ENCODE results near the gene SUDS3. TPM values are rescaled to one million over a fixed set of nuclear protein-coding genes. Genes with fewer than 3 reads are reported as not detected.
A peak's percentile ranks its signal among the peaks of the same experiment; 100 is the strongest.

The SUDS3 gene
- total RNA-seq, 1 donor from 2014 or later: 31.0 TPM

GRCh38 chr12:118336123-118336522 is 40.2 kb upstream of the SUDS3 start:
- H4K20me1 ChIP-seq (ENCODE audit: insufficient read depth, low read length): no peaks in the 10 kb centered on the region
- Mint-ChIP-seq H3K9me3 (ENCODE audit: unreplicated experiment) (no peaks in the 10 kb centered on the region), H3K4me3 (ENCODE audit: unreplicated experiment) (no peak overlapping the region), H3K4me1 (ENCODE audit: low read depth, unreplicated experiment) (no peaks in the 10 kb centered on the region), H3K27me3 (ENCODE audit: low read depth, unreplicated experiment) (no peaks in the 10 kb centered on the region), H3K27ac (ENCODE audit: unreplicated experiment) (no peak overlapping the region), H3K36me3 (ENCODE audit: low read depth, unreplicated experiment) (no peaks in the 10 kb centered on the region)
- H3K79me2 ChIP-seq (ENCODE audit: insufficient read depth, low read length): peaks cover 7% of the 10 kb centered on the region
- TF ChIP-seq EZH2 (IDR thresholded peaks at IDR 0.05; ENCODE audit: insufficient read depth, low read length) (no peak), CTCF (IDR thresholded peaks at IDR 0.05; ENCODE audit: insufficient read depth, low read depth, low read length) (no peak)
- no peaks in the 10 kb centered on the region for H3K9me3 ChIP-seq (ENCODE audit: insufficient read depth, low read depth, low read length)
- no peaks in the 10 kb centered on the region for H3K27me3 ChIP-seq (ENCODE audit: insufficient read depth, low read length)
- H3K4me3 ChIP-seq (ENCODE audit: insufficient read depth, low read depth, low read length): no peak overlapping the region
- no peak for FAIRE-seq
- H3K9ac ChIP-seq (ENCODE audit: low read length): no peak overlapping the region
- no peak for DNase-seq (ENCODE audit: low read depth)
- H3K4me1 ChIP-seq (ENCODE audit: insufficient read depth, low read length): no peaks in the 10 kb centered on the region
- H3K4me2 ChIP-seq (ENCODE audit: low read length): no peak overlapping the region
- no peak overlapping the region for H2AFZ ChIP-seq (ENCODE audit: low read depth, low read length)
- H3K27ac ChIP-seq (ENCODE audit: low read depth, low read length): no peak overlapping the region
- H3K36me3 ChIP-seq (ENCODE audit: insufficient read depth, low read length): no peaks in the 10 kb centered on the region

GRCh38 chr12:118337194-118337838 is 39.0 kb upstream of the SUDS3 start:
- Mint-ChIP-seq H3K4me3 (ENCODE audit: unreplicated experiment) (no peak overlapping the region), H3K9me3 (ENCODE audit: unreplicated experiment) (no peaks in the 10 kb centered on the region), H3K4me1 (ENCODE audit: low read depth, unreplicated experiment) (no peaks in the 10 kb centered on the region), H3K27ac (ENCODE audit: unreplicated experiment) (no peak overlapping the region), H3K36me3 (ENCODE audit: low read depth, unreplicated experiment) (no peaks in the 10 kb centered on the region), H3K27me3 (ENCODE audit: low read depth, unreplicated experiment) (no peaks in the 10 kb centered on the region)
- Histone ChIP-seq H4K20me1 (ENCODE audit: insufficient read depth, low read length) (no peaks in the 10 kb centered on the region), H3K9me3 (ENCODE audit: insufficient read depth, low read depth, low read length) (no peaks in the 10 kb centered on the region), H3K27ac (ENCODE audit: low read depth, low read length) (no peak overlapping the region), H3K9ac (ENCODE audit: low read length) (no peak overlapping the region), H3K4me1 (ENCODE audit: insufficient read depth, low read length) (no peaks in the 10 kb centered on the region), H3K36me3 (ENCODE audit: insufficient read depth, low read length) (no peaks in the 10 kb centered on the region), H3K4me3 (ENCODE audit: insufficient read depth, low read depth, low read length) (no peak overlapping the region), H2AFZ (ENCODE audit: low read depth, low read length) (no peak overlapping the region), H3K27me3 (ENCODE audit: insufficient read depth, low read length) (no peaks in the 10 kb centered on the region), H3K79me2 (ENCODE audit: insufficient read depth, low read length) (peaks cover 10% of the 10 kb centered on the region), H3K4me2 (ENCODE audit: low read length) (peak overlapping the region; percentile 5)
- no peak for FAIRE-seq
- DNase-seq (ENCODE audit: low read depth): peak; percentile 55
- TF ChIP-seq EZH2 (IDR thresholded peaks at IDR 0.05; ENCODE audit: insufficient read depth, low read length): no peak
- TF ChIP-seq CTCF (IDR thresholded peaks at IDR 0.05; ENCODE audit: insufficient read depth, low read depth, low read length): no peak

- no peak for FAIRE-seq
- no peaks in the 10 kb centered on the region for H3K36me3 Mint-ChIP-seq (ENCODE audit: low read depth, unreplicated experiment)
- TF ChIP-seq EZH2 (IDR thresholded peaks at IDR 0.05; ENCODE audit: insufficient read depth, low read length) (no peak), CTCF (IDR thresholded peaks at IDR 0.05; ENCODE audit: insufficient read depth, low read depth, low read length) (no peak)
Measured at GRCh38 chr12:118342090-118342489, 34.3 kb upstream of the SUDS3 start.

More at GRCh38 chr12:118342090-118342489, 34.3 kb upstream of the SUDS3 start:
- Histone ChIP-seq H3K27ac (ENCODE audit: low read depth, low read length) (no peak overlapping the region), H2AFZ (ENCODE audit: low read depth, low read length) (no peak overlapping the region), H3K27me3 (ENCODE audit: insufficient read depth, low read length) (no peaks in the 10 kb centered on the region), H3K9me3 (ENCODE audit: insufficient read depth, low read depth, low read length) (no peaks in the 10 kb centered on the region), H3K79me2 (ENCODE audit: insufficient read depth, low read length) (peaks cover 13% of the 10 kb centered on the region), H3K4me3 (ENCODE audit: insufficient read depth, low read depth, low read length) (no peak overlapping the region), H3K4me1 (ENCODE audit: insufficient read depth, low read length) (no peaks in the 10 kb centered on the region), H3K36me3 (ENCODE audit: insufficient read depth, low read length) (no peaks in the 10 kb centered on the region), H4K20me1 (ENCODE audit: insufficient read depth, low read length) (peaks cover under 1% of the 10 kb centered on the region), H3K4me2 (ENCODE audit: low read length) (no peak overlapping the region), H3K9ac (ENCODE audit: low read length) (no peak overlapping the region)
- no peak for DNase-seq (ENCODE audit: low read depth)
- Mint-ChIP-seq H3K4me1 (ENCODE audit: low read depth, unreplicated experiment) (peaks cover 3% of the 10 kb centered on the region), H3K27me3 (ENCODE audit: low read depth, unreplicated experiment) (no peaks in the 10 kb centered on the region), H3K9me3 (ENCODE audit: unreplicated experiment) (no peaks in the 10 kb centered on the region), H3K27ac (ENCODE audit: unreplicated experiment) (no peak overlapping the region), H3K4me3 (ENCODE audit: unreplicated experiment) (no peak overlapping the region)

Measured in astrocyte (in vitro differentiated cells and primary cell).